HG02973 (cell line): Measurements from ENCODE around the gene SPRY2.

ENCODE experiments used
- ATAC-seq: cut with Tn5 transposase; IDR thresholded peaks from one replicate; pipeline ENCODE4 v1.9.1; 2021; ENCODE audit warnings: moderate library complexity; ENCODE audit not compliant: unreplicated experiment

SPRY2 gene

DNA sequence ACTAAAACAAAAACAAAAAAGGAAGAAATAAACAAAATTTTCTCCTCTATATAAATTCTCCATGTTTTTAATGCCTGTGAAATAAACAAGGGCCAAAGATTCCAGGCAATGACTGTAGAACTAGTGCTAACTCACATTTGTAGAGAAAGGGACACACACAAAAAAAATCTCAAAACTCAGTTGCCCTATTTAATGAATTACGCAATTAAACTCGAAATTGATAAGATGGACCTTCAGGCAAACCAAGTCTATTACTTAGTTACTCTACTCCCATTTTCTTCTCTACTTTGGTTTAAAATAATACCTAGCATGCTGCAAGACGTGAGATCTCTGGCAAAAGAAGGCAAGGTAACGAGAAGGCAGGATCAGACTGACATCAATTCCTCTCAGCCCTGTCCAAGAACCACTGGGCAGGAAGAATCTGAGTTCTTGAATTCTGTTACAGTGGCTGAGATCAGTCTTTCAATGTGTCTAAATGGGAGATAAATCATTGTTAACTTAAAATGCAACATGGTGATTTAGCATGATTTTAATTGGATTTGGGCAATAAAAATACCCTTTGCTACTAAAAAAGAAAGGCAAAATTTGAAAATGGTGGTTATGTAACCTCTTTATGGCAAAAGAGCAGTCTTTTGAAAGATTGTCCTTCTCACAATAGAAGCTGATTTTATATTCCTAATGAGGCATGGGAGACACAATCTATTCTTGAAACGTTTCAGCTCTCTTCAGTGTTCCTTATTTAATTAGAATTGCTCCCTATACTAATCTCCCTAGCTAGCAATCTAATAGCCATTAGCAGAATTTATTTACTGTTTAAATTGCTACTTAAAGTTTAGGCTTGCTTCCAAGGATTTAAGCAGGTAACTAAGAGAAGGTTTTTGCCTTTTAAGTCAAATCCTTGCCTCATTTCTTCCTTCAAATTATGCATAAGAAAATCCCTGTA, 25.9 kb downstream of the SPRY2 start:
- ATAC-seq: no peak

DNA sequence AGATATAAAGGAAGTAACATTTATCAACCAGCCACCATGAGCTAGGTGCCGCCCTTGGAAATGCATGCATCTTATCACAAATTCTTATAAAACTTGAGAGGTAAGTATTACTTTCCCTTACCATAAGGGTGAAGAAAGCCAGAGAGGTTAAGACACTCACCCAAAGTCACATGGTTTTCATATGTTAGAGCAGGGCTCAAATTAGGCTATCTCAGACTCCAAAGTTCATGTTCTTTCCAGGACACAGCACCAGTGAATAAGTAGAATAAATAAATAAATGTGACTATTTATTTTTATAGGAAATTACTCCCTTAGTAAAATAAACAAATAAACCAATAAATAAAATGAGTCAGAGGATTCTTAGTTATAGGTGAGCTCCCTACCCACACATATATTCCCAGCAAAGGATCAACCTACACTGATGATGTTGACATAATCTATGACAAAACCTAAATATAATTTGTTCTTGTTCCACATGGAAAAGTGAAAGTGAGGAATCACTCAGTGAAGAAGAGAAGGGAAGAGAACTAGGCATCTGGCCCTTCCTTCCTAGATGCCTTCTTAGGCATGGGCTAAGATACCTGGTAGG, 27.2 kb downstream of the SPRY2 start:
- no peak for ATAC-seq

DNA sequence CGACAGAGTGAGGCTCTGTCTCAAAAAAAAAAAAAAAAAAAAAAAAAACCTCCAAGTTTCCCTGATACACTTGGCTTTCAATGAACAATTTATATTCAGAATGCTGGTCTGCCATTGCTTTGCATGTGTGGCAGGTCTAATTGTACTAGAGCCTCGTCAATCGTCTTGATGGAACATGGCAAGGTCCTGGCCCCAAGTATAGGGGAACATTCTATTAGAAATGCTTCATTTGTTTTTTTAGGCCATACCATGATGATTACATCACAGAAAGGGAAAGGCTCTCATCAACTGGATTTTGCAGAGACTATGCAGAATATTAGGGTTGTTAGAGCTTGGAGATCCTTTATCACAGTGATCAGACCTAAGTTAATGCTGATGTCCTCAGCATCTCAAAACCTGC, 28.0 kb downstream of the SPRY2 start:
- ATAC-seq: no peak

GRCh38 chr13:80312012-80312704, 28.8 kb downstream of the SPRY2 start:
- no peak for ATAC-seq

- no peak for ATAC-seq
These were observed 31.0 kb downstream of the SPRY2 start for GRCh38 chr13:80309926-80310325.

- no peak for ATAC-seq
These were observed 33.4 kb downstream of the SPRY2 start for GRCh38 chr13:80307401-80307987.

DNA sequence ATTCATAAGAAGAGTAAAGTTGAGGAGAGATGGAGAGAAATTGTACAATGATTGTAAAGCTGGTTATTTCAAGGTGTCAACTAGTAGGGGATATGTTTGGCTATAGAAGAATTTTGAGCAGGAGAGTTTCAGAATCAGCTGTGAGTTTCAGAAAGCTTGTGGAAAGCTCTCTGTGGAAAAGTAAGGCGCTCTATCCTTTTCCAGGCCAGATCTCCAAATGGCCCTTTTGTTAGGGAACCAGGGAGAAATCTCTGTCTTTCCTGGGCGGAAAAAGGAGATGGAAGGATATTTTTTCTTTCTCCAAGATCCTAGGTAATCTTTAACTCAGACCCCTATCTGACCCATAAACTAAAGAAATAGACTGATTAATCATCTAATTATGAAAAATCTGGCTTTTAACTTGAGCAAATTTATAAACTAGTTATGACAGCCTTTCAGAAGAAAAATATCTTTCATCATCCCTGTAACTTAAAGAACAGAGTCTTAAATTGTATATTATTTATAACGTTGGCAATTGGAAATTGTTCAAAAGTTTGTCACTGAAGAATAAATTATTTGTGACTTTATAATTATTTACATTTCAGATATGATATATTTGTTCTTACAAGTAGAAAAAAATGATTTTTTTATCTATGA, 34.5 kb downstream of the SPRY2 start:
- ATAC-seq: no peak

DNA sequence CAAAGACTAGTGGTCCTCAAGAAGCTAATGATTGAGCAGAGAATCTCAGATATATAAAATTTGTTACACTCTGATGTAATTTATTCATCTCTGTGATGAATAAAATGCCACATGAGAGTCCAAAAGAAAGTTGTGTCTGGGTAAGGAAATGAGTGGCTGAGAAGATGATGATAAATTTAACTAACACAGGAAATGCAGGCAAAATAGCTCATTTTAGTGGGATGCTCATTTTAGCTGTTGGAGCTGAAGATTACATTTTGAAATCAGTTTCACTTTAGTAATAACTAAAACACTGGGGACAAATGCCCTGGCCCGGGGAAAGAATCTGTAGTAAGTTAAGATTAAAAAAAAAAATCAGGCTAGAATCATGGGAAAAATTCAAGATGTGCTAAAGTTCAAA, 35.2 kb downstream of the SPRY2 start:
- ATAC-seq: no peak

- no peak for ATAC-seq
These were observed 37.6 kb downstream of the SPRY2 start for GRCh38 chr13:80303225-80303811.

- ATAC-seq: no peak
These were observed 41.9 kb downstream of the SPRY2 start for GRCh38 chr13:80299046-80299445.

- no peak for ATAC-seq
These were observed 43.4 kb downstream of the SPRY2 start for GRCh38 chr13:80297503-80297902.

DNA sequence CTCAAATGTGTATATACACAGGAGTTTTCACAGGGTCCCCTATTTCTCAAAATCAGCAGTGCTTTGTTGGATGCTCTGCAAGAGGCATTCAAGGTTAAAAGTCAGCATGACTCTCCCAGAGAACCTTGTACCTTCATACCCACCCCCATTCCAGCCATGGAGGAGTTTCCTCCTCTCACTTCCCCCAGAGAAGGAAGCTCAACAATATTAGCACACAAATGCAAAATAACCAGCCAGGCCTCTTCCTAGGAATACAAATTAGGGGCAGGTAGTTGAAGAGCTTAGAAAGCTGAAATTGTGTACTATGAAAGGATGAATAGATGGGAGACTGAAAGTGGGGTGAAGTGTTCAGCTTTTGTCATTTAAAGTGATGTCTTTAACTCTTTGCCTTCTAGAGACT, 43.8 kb downstream of the SPRY2 start:
- no peak for ATAC-seq

DNA sequence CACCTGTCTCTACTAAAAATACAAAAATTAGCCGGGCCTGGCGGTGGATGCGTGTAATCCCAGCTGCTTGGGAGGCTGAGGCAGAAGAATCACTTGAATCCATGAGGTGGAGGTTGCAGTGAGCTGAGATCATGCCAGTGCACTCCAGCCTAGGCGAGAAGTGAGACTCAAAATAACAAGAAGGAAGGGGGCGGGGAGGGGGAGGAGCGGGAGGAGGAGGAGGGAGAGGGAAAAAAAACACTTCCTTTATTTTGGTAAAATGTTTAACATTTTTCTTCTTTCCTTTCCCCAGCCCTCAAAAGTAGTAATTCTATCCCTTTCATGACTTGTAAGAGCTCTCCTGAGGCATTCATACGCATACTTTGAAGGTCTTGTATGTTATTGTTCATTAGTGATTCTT, 44.3 kb downstream of the SPRY2 start:
- ATAC-seq: no peak

DNA sequence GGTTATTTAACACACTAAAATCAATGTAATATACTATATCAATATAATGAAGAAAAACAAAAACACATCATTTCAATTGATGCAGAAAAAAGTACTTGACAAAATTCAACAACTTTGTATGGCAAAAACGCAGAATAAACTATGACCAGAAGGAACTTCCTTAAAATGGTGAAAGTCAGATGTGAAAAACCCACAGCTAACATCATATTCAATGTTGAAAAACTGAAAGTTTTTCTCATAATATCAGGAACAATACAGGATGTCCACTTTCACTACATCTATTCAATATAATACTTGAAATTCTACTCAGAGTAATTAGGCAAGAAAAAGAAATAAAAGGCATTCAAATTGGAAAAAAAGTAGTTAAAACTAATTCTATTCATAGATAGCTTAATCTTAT, 50.3 kb downstream of the SPRY2 start:
- ATAC-seq: no peak
